Ovary (tissue), 9 donors: ENCODE measurements around the gene CD34. TPM values are rescaled to one million over a fixed set of nuclear protein-coding genes. Genes with fewer than 3 reads are reported as not detected.

Experiments
- DNase-seq, 5 donors: peaks; one replicate each; pipeline ENCODE4 v3.0.0-alpha.2; 2019 to 2020
- H3K27ac ChIP-seq, 2 donors: fragments of 200-600 bp; one replicate each; pipeline versions ENCODE4 v1.5.1 to v1.8.0; 2019 to 2022
- H3K27me3 ChIP-seq: fragments of 200-600 bp; one replicate; pipeline ENCODE4 v1.8.0; 2022
- H3K36me3 ChIP-seq: fragments of 200-600 bp; sonication (generic); one replicate; pipeline ENCODE4 v1.5.1; 2019
- H3K4me1 ChIP-seq: one replicate; pipeline ENCODE4 v1.8.1; 2013; ENCODE audit warnings: mild to moderate bottlenecking, moderate library complexity; ENCODE audit not compliant: insufficient read depth
- H3K4me3 ChIP-seq: fragments of 200-600 bp; sonication (generic); one replicate; pipeline ENCODE4 v1.5.1; 2017
- H3K9me3 ChIP-seq, 2 donors: fragments of 200-600 bp in 1 of 2; sonication (generic) in 1 of 2; one replicate each; pipeline versions ENCODE4 v1.5.1 to v1.8.1; 2013 to 2019; ENCODE audit warnings: mild to moderate bottlenecking in 1 of 2, moderate library complexity in 1 of 2
- CTCF ChIP-seq, 3 donors: fragments of 450-650 bp in 2 of 3; fragments of 200-600 bp in 1 of 3; IDR thresholded peaks; one replicate each; pipeline versions ENCODE4 v1.5.1 to v1.8.0; 2016 to 2022; ENCODE audit warnings: antibody characterized with exemption in 3 of 3, mild to moderate bottlenecking in 1 of 3
- EP300 ChIP-seq: sonication (generic); formaldehyde crosslinking; IDR thresholded peaks from one replicate; pipeline ENCODE4 v1.6.1; 2017; ENCODE audit warnings: antibody characterized with exemption
- POLR2A ChIP-seq: fragments of 450-650 bp; IDR thresholded peaks from one replicate; pipeline ENCODE4 v1.6.1; 2017; ENCODE audit warnings: antibody characterized with exemption, mild to moderate bottlenecking, moderate library complexity
- WGBS, 3 donors: extraction: QIAGEN DNeasy Blood & Tissue Kit in 1 of 3; methylation state at CpG; one replicate each; pipeline versions ENCODE4 v1.1.5 to v1.1.7; 2013 to 2017; 5-methylcytosine and 5-hydroxymethylcytosine counted together
- intact Hi-C, 4 donors: fragments of 100-400 bp; cut with DNase I; formaldehyde crosslinking; loops; one replicate each; pipeline versions ENCODE4 v1.11.0 to v1.15.1; 2022 to 2023
- polyA plus RNA-seq, 2 donors: library from polyadenylated mRNA; stranded (reverse); fragments of 200-250 nt in 1 of 2; fragments of 350-450 nt in 1 of 2; fragmentation: Illumina TruSeq in 1 of 2; extraction: RNeasy Lipid Tissue Mini Kit (QIAGEN cat#74804) in 1 of 2; gene quantifications; one replicate each; pipeline ENCODE4 v1.2.3, GENCODE V29; 2013 to 2014
- total RNA-seq, 7 donors: library from RNA; depleted of rRNA in 2 of 7; stranded (reverse); fragments of >200 nt in 2 of 7; fragmentation: NEBNext Ultra II Directional in 3 of 7; extraction: Animal tissue kit (Norgen Biotek cat#: 25700) in 3 of 7; gene quantifications; one replicate each; pipeline versions ENCODE4 v1.1.0 to v1.2.4, GENCODE V29; 2016 to 2023
- donor health status: DM: no; HTN: no; CAD: no; lungs with moderate emphysema.
- donor health status: DM: no; HTN: no; CAD: no.
- donor health status: Bipolar disorder and iron deficiency.
- donor health status: DM: yes; HTN: yes; CAD: no.
- donor health status: DM: no; HTN: no; CAD: no.
- donor health status: DM: yes; HTN: yes; CAD: no.

Gene CD34
- total and polyA plus RNA-seq, 9 donors = 12.6 to 146 (median 25.9) TPM

- DNase-seq = peak in 2 of 5 donors; percentile 41 to 64
- Histone ChIP-seq H3K9me3 (no peaks in the 10 kb centered on the region), H3K27ac (peak overlapping the region in 1 of 2 donors; percentile 59), H3K27me3 (no peaks in the 10 kb centered on the region), H3K36me3 (no peaks in the 10 kb centered on the region), H3K4me3 (no peak overlapping the region), H3K4me1 (peaks cover 7% of the 10 kb centered on the region)
- WGBS, 3 donors = 19 to 38% (median 37%) methylated on average over 7 of the region's 7 CpGs
- intact Hi-C loops = no loop called here
- TF ChIP-seq CTCF (IDR thresholded peaks at IDR 0.05) = peak in 2 of 3 donors; percentile 26 to 47
- TF ChIP-seq POLR2A = no peak
- TF ChIP-seq EP300 = no peak
These were observed 2.7 kb downstream of the CD34 start for GRCh38 chr1:207908107-207908734.

- WGBS, 3 donors = 92 to 100% (median 94%) methylated on average over 1 of the region's 1 CpG
- H3K4me3 ChIP-seq = no peak overlapping the region
- DNase-seq = no peak
- H3K27me3 ChIP-seq = no peaks in the 10 kb centered on the region
- H3K36me3 ChIP-seq = no peaks in the 10 kb centered on the region
- TF ChIP-seq CTCF (IDR thresholded peaks at IDR 0.05) = no peak
- no peak for TF ChIP-seq EP300
- no peak for TF ChIP-seq POLR2A
- H3K4me1 ChIP-seq = no peaks in the 10 kb centered on the region
- intact Hi-C loops = no loop called here
- no peaks in the 10 kb centered on the region for H3K9me3 ChIP-seq
- no peak overlapping the region for H3K27ac ChIP-seq
These were observed 6.5 kb downstream of the CD34 start for GRCh38 chr1:207904391-207904790.

- Histone ChIP-seq H3K27me3 (no peaks in the 10 kb centered on the region), H3K36me3 (no peaks in the 10 kb centered on the region), H3K27ac (no peak overlapping the region), H3K9me3 (no peaks in the 10 kb centered on the region), H3K4me1 (no peaks in the 10 kb centered on the region), H3K4me3 (no peak overlapping the region)
- intact Hi-C loops = no loop called here
- no peak for DNase-seq
- WGBS, 3 donors = 68 to 83% (median 76%) methylated on average over 3 of the region's 3 CpGs
- TF ChIP-seq EP300 = no peak
- TF ChIP-seq POLR2A = no peak
- TF ChIP-seq CTCF (IDR thresholded peaks at IDR 0.05) = no peak
These were observed 7.2 kb downstream of the CD34 start for GRCh38 chr1:207903767-207904166.

- peak in 1 of 5 donors; percentile 3 for DNase-seq
- Histone ChIP-seq H3K4me1 (no peaks in the 10 kb centered on the region), H3K27ac (no peak overlapping the region), H3K4me3 (no peak overlapping the region), H3K27me3 (no peaks in the 10 kb centered on the region), H3K36me3 (no peaks in the 10 kb centered on the region), H3K9me3 (no peaks in the 10 kb centered on the region)
- intact Hi-C loops = no loop called here
- 84 to 86% (median 85%) methylated on average over 2 of the region's 2 CpGs for WGBS, 3 donors
- TF ChIP-seq CTCF (IDR thresholded peaks at IDR 0.05) = no peak
- TF ChIP-seq EP300 = no peak
- TF ChIP-seq POLR2A = no peak
These were observed 7.9 kb downstream of the CD34 start for GRCh38 chr1:207903053-207903452.
